GM19372 (cell line): ENCODE data around the gene MUC15.

Experiments used
- ATAC-seq: cut with Tn5 transposase; IDR thresholded peaks from one replicate; pipeline ENCODE4 v1.9.1; 2021; ENCODE audit warnings: mild to moderate bottlenecking, low read depth, moderate library complexity; ENCODE audit not compliant: unreplicated experiment

MUC15 gene

DNA sequence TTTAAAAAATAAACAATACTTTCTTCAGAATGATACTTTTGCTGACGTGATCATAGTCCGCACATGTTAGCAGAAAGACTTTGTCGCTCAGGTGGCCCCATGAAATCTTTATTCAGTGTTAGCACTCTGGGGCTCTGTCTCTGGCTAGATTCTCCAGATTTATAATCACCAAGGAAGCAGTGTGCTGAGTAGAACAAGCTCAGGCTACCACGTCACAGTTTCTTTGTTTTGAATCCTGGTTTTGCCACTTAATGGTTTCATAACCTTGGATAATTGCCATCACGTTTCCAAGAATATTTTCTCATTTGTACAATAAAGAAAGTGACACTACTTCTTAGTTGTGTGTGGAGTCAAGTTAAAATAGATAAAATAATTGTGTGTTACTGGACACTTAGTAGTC is 3.9 kb upstream of the MUC15 start:
- ATAC-seq, result no peak

- ATAC-seq, result no peak
Measured at GRCh38 chr11:26573896-26574295, 1.8 kb upstream of the MUC15 start.

GRCh38 chr11:26572770-26573402 is 823 bp upstream of the MUC15 start:
- no peak for ATAC-seq

- no peak for ATAC-seq
Measured at GRCh38 chr11:26569646-26570045, 2.4 kb downstream of the MUC15 start.

GRCh38 chr11:26558190-26558589 is 13.9 kb downstream of the MUC15 start:
- ATAC-seq, result no peak

DNA sequence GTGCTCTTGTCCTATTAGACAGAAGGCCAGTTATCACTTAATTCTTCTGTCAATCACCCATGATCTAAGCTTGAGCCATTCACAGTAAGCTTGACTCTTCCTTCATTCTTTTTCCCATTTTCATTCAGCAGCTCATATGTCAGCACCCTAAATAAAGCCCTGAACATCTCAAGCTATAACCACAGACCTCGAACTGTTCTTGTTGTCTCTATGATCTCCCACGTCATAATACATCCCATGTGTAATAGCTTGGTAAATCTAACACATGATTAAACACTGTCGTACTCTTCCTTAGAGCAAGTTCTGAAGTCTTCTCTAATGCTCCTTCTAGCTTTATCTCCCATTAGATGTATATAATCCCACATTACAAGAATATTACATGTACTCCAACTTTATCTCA is 14.4 kb downstream of the MUC15 start:
- no peak for ATAC-seq

- ATAC-seq, result no peak
Measured at GRCh38 chr11:26556582-26556981, 15.5 kb downstream of the MUC15 start.

GRCh38 chr11:26554455-26554854 is 17.6 kb downstream of the MUC15 start:
- no peak for ATAC-seq

DNA sequence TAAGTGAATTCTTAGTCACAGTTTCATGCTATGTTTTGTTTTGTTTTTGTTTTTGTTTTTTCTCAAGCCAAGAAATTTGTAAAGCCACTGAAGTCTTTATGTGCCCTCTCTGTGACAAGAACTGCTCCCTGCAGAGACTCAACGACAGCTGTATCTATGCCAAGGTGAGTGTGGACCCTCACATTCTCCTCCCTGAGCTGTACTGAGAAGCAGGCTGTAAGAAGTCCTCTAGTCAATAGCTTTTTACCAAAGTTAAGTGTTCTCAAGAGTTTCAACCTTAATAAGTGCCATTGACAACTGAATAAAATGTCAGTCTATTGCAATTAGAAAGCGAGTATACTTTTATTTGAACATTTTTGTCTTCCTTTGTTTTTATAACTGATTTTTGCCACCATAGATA is 18.9 kb downstream of the MUC15 start:
- ATAC-seq, result no peak

- no peak for ATAC-seq
Measured at GRCh38 chr11:26551186-26551801, 20.8 kb downstream of the MUC15 start.

GRCh38 chr11:26550022-26550421 is 22.0 kb downstream of the MUC15 start:
- ATAC-seq, result no peak

DNA sequence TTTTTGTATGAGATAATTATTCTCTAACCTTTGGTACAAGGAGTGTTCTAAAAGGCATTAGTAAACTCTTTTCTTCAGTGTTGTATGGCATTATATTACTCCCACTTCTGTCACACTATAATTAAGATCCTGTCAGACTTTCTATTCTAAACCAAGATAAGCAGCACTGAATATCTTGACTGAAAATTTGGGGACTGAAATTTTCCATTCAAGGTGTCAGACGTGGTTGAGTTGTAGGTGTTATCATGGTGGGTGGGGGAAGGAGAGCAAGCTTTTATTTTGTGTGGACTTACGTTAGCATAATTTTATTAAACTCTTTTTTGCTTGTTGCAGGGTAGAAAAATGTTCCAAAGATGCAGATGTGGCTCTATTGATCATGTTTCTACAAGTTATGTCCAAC is 22.9 kb downstream of the MUC15 start:
- no peak for ATAC-seq

GRCh38 chr11:26541870-26542269 is 30.2 kb downstream of the MUC15 start:
- no peak for ATAC-seq

GRCh38 chr11:26539517-26539916 is 32.5 kb downstream of the MUC15 start:
- ATAC-seq, result no peak

DNA sequence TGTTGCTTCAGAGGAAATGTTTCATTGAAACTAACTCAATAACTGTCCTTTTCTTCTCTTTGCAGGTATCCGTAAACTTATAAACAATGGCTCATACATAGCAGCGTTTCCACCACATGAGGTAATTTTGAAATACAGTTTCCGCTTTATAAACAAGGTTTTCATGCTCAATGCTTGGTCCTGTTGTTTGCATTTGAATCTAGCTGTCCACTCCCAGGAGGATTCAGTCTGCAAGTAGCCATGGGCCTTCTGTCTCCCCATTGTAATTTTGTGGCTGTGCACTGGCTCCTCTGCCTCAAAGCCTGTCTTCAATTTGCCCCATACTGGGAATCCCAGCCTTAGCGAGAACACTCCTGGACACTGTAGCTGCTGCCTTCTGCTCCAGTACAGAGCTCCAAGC is 34.7 kb downstream of the MUC15 start:
- no peak for ATAC-seq

DNA sequence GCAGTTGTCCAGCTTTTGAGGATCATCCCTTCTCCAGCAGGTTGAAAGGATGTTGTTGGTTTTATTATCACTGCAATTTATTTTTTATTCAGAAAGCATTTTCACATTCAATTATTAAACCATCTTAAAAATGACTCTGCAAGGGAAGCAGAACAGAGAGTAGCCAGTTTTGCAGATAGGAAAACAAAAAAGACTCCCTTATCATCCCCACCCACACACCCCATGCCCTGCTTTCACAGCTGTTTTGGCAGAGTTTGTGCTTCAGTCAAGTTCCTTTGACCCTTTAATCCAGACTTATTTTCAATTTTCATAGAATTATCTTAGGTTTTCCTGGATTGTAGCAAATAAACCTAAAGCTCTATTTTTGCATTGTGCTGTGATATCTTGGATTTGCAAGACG is 44.4 kb downstream of the MUC15 start:
- ATAC-seq, result no peak

DNA sequence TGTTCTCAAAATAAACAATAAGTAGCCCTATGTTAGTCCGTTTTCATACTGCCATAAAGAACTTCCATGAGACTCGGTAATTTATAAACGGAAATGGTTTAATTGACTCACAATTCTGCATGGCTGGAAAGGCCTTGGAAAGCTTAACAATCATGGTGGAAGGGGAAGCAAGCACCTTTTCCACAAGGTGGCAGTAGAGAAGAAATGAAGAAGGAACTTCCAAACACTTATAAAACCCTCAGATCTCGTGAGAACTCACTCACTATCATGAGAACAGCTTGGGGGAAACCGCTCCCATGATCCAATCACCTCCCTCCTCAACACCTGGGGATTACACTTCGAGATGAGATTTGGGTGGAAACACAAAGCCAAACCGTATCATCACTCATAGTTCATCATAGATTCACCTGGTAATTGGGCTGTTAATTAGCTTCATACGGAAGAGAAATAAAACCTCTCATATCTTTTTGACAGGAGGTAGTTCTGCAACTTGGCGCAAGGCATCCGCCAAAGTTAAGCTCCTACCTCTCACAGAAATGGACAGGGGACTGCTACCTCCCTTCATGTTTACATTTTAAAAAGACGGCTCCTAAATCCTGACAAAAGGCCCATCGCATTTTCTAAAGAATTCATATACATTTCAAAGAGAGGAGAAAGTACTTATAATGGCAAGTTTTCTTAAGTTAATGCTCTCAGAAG is 49.0 kb downstream of the MUC15 start:
- no peak for ATAC-seq

- no peak for ATAC-seq
Measured at GRCh38 chr11:26519469-26519868, 52.6 kb downstream of the MUC15 start.

DNA sequence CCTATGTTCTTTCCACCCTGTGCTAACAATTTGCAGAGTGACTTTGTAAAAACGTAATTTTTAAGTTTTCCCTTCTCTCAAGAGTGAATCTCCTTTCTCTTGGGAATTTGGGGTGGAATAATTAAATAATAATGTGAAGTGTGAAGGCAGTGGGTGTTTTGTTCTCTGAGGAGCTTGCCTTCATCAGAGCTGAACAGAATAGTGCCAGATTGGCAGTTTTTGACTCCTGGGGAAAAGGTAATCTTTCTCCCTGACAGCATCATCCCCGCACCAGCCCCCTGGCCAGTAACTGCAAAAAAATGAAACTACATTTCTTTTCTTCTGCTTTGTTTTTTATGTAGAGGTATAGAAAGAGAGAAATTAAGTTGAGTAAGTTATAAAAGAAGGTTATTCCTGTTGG is 59.9 kb downstream of the MUC15 start:
- no peak for ATAC-seq

GRCh38 chr11:26510756-26511155 is 61.3 kb downstream of the MUC15 start:
- no peak for ATAC-seq

GRCh38 chr11:26510164-26510563 is 61.9 kb downstream of the MUC15 start:
- ATAC-seq, result no peak
